ENCODE results near the gene PAX2. TPM values are rescaled to one million over a fixed set of nuclear protein-coding genes. Genes with fewer than 3 reads are reported as not detected.

Gene PAX2
- total and polyA plus RNA-seq, 2 of the 8 experiments (the other 6 are each of a cell fraction or from before 2014, with no cell fraction given): 0.02 TPM; not detected in 1

DNA sequence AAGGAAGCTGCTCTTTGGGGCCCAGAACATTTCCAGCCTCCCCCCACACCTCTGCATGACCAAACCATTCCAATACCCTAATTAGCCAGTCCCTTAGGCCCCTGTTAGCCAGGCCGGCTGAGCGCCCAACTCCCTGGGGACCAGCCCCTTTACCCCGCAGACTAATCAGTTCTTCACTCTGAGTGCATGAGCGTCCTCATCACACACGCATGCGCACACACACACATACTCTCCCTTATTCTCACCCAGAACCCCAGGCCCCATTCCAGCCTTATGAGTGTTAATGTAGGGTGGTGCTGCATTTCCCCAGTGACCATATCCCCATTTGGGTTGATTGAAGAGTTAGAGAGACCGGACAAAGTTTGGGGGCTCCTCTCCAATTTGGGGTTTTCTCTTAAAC is 90.4 kb downstream of the PAX2 start (continued):
- TF ChIP-seq MAX (IDR thresholded peaks at IDR 0.05): no peak
- TF ChIP-seq, protein P1, sequence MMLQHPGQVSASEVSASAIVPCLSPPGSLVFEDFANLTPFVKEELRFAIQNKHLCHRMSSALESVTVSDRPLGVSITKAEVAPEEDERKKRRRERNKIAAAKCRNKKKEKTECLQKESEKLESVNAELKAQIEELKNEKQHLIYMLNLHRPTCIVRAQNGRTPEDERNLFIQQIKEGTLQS (IDR thresholded peaks at IDR 0.05; ENCODE audit: insufficient read depth, low read depth, low read length): no peak

All from H1 (cell line).